ENCODE measurements around the gene VPREB3. TPM values are rescaled to one million over a fixed set of nuclear protein-coding genes. Genes with fewer than 3 reads are reported as not detected.

Gene VPREB3
- polyA plus RNA-seq, 1 of the 3 experiments (the other 2 are of a cell fraction), result not detected

DNA sequence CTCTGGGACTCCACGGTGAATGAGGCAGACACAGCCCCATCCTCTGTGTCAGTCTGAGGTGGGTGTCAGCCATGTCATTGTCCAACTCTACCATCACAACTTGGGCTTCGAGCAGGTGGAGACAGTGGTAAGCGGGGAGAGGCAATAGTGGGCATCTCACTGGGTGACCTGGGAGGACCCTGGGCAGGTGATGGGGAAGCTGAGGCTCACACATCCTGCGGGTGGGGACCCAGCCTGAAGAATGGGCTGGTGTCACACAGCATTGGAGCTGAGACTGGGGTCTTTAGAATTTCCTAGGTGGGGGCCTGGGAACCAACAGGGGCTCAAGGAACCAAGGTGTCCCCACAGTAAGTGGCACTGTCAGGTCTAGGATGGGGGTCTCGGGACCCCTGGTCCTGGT lies 25.5 kb upstream of the VPREB3 start:
- H3K9me3 ChIP-seq, result no peaks in the 10 kb centered on the region
- H3K9me2 ChIP-seq, result no peaks in the 10 kb centered on the region
- H3K9ac ChIP-seq, result no peak overlapping the region
- DNase-seq, result no peak
- no peaks in the 10 kb centered on the region for H3K27me3 ChIP-seq (ENCODE audit: insufficient read depth)
- peaks cover 14% of the 10 kb centered on the region for H3F3A ChIP-seq (replicated peaks; ENCODE audit: insufficient read depth)
- WGBS (ENCODE audit: low lambda C conversion rate), result 91% methylated on average over 4 of the region's 5 CpGs
- TF ChIP-seq MEF2A (IDR thresholded peaks at IDR 0.05; ENCODE audit: borderline replicate concordance, low read depth) (no peak), FOXM1 (IDR thresholded peaks at IDR 0.05; ENCODE audit: low read depth) (no peak), TEAD4 (IDR thresholded peaks at IDR 0.05; ENCODE audit: borderline replicate concordance, insufficient read depth) (no peak), TCF12 (IDR thresholded peaks at IDR 0.05) (no peak), FOSL2 (IDR thresholded peaks at IDR 0.05; ENCODE audit: borderline replicate concordance, low read depth) (no peak), RXRA (IDR thresholded peaks at IDR 0.05; ENCODE audit: borderline replicate concordance, low read depth) (no peak), GATA2 (CRISPR knock-in tag; IDR thresholded peaks at IDR 0.05) (no peak), ELF1 (IDR thresholded peaks at IDR 0.05) (no peak), SIN3A (IDR thresholded peaks at IDR 0.05; ENCODE audit: borderline replicate concordance, low read depth, low read length) (no peak), NRF1 (IDR thresholded peaks at IDR 0.05; ENCODE audit: low read depth, low read length) (no peak), GABPA (IDR thresholded peaks at IDR 0.05; ENCODE audit: low read depth) (no peak)
- TF ChIP-seq, protein P1, sequence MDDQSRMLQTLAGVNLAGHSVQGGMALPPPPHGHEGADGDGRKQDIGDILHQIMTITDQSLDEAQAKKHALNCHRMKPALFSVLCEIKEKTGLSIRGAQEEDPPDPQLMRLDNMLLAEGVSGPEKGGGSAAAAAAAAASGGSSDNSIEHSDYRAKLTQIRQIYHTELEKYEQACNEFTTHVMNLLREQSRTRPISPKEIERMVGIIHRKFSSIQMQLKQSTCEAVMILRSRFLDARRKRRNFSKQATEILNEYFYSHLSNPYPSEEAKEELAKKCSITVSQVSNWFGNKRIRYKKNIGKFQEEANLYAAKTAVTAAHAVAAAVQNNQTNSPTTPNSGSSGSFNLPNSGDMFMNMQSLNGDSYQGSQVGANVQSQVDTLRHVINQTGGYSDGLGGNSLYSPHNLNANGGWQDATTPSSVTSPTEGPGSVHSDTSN (IDR thresholded peaks at IDR 0.05), result no peak
- TF ChIP-seq, protein P2, sequence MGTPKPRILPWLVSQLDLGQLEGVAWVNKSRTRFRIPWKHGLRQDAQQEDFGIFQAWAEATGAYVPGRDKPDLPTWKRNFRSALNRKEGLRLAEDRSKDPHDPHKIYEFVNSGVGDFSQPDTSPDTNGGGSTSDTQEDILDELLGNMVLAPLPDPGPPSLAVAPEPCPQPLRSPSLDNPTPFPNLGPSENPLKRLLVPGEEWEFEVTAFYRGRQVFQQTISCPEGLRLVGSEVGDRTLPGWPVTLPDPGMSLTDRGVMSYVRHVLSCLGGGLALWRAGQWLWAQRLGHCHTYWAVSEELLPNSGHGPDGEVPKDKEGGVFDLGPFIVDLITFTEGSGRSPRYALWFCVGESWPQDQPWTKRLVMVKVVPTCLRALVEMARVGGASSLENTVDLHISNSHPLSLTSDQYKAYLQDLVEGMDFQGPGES (IDR thresholded peaks at IDR 0.05; ENCODE audit: low read depth, low read length), result no peak
- TF ChIP-seq, protein P3, sequence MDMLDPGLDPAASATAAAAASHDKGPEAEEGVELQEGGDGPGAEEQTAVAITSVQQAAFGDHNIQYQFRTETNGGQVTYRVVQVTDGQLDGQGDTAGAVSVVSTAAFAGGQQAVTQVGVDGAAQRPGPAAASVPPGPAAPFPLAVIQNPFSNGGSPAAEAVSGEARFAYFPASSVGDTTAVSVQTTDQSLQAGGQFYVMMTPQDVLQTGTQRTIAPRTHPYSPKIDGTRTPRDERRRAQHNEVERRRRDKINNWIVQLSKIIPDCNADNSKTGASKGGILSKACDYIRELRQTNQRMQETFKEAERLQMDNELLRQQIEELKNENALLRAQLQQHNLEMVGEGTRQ (IDR thresholded peaks at IDR 0.05; ENCODE audit: borderline replicate concordance, low read depth, low read length), result no peak
- TF ChIP-seq, protein P4, sequence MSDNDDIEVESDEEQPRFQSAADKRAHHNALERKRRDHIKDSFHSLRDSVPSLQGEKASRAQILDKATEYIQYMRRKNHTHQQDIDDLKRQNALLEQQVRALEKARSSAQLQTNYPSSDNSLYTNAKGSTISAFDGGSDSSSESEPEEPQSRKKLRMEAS (IDR thresholded peaks at IDR 0.05; ENCODE audit: low read depth), result no peak
- TF ChIP-seq, protein P5, sequence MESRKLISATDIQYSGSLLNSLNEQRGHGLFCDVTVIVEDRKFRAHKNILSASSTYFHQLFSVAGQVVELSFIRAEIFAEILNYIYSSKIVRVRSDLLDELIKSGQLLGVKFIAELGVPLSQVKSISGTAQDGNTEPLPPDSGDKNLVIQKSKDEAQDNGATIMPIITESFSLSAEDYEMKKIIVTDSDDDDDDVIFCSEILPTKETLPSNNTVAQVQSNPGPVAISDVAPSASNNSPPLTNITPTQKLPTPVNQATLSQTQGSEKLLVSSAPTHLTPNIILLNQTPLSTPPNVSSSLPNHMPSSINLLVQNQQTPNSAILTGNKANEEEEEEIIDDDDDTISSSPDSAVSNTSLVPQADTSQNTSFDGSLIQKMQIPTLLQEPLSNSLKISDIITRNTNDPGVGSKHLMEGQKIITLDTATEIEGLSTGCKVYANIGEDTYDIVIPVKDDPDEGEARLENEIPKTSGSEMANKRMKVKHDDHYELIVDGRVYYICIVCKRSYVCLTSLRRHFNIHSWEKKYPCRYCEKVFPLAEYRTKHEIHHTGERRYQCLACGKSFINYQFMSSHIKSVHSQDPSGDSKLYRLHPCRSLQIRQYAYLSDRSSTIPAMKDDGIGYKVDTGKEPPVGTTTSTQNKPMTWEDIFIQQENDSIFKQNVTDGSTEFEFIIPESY (IDR thresholded peaks at IDR 0.05; ENCODE audit: borderline replicate concordance, low read depth), result no peak
- TF ChIP-seq, protein P6, sequence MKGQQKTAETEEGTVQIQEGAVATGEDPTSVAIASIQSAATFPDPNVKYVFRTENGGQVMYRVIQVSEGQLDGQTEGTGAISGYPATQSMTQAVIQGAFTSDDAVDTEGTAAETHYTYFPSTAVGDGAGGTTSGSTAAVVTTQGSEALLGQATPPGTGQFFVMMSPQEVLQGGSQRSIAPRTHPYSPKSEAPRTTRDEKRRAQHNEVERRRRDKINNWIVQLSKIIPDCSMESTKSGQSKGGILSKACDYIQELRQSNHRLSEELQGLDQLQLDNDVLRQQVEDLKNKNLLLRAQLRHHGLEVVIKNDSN (IDR thresholded peaks at IDR 0.05; ENCODE audit: borderline replicate concordance, low read depth), result no peak
- no peak overlapping the region for H3K27ac ChIP-seq (ENCODE audit: low read depth in 2 of 2, low read length in 1 of 2)
- H4K20me1 ChIP-seq (ENCODE audit: insufficient read depth), result no peaks in the 10 kb centered on the region
- H2AFZ ChIP-seq (ENCODE audit: low read depth), result no peak overlapping the region
- H3K36me3 ChIP-seq (replicated peaks in 1 of 2; ENCODE audit: control insufficient read depth in 1 of 2, insufficient read depth in 2 of 2, low read length in 1 of 2), result peaks cover 0 to 3% of the 10 kb centered on the region in 2 experiments
- H3K4me3 ChIP-seq (ENCODE audit: low read depth in 2 of 2, low read length in 1 of 2), result no peak overlapping the region
- ChIA-PET CTCF (interaction anchor here (1.1 to 2.7 kb wide), 2 partner anchors 11 to 70 kb away, joined by 3 to 10 read pairs; no protein-coding TSS in a partner anchor), POLR2A (no interaction called here)
- no peaks in the 10 kb centered on the region for H3K79me2 ChIP-seq (ENCODE audit: insufficient read depth)
- peaks cover 0 to 22% of the 10 kb centered on the region in 2 experiments; a peak in 2 of 4 replicates for H3K4me1 ChIP-seq (ENCODE audit: control insufficient read depth in 1 of 2, insufficient read depth in 2 of 2, low read depth in 1 of 2, low read length in 1 of 2)
- no peak overlapping the region for H3K4me2 ChIP-seq
